GM08714 (cell line): ENCODE data around the gene SMIM13.

Source experiments
- H3K4me3 ChIP-seq: fragments of 200-500 bp; sonication (Bioruptor generic); 2 replicates; pipeline ENCODE4 v1.5.1; 2014; ENCODE audit warnings: mild to moderate bottlenecking, low read length, inconsistent platforms
- ZNF274 ChIP-seq: IDR thresholded peaks from 2 replicates; pipeline ENCODE4 v1.6.1; 2012; ENCODE audit warnings: mild to moderate bottlenecking, low read depth, low read length

Gene SMIM13

GRCh38 chr6:11143394-11144371 lies 50.0 kb downstream of the SMIM13 start:
- TF ChIP-seq ZNF274, result no peak
- no peak overlapping the region for H3K4me3 ChIP-seq

- no peak overlapping the region for H3K4me3 ChIP-seq
- no peak for TF ChIP-seq ZNF274
Measured at GRCh38 chr6:11144393-11144851, 50.8 kb downstream of the SMIM13 start.

- no peak overlapping the region for H3K4me3 ChIP-seq
- no peak for TF ChIP-seq ZNF274
Measured at GRCh38 chr6:11146117-11146826, 52.6 kb downstream of the SMIM13 start.

GRCh38 chr6:11149551-11149950 lies 55.9 kb downstream of the SMIM13 start:
- no peak for TF ChIP-seq ZNF274
- H3K4me3 ChIP-seq, result no peak overlapping the region

GRCh38 chr6:11151488-11151887 lies 57.9 kb downstream of the SMIM13 start:
- no peak for TF ChIP-seq ZNF274
- H3K4me3 ChIP-seq, result no peak overlapping the region

GRCh38 chr6:11152581-11152980 lies 58.9 kb downstream of the SMIM13 start:
- TF ChIP-seq ZNF274, result no peak
- H3K4me3 ChIP-seq, result no peak overlapping the region

GRCh38 chr6:11153447-11153846 lies 59.8 kb downstream of the SMIM13 start:
- H3K4me3 ChIP-seq, result no peak overlapping the region
- no peak for TF ChIP-seq ZNF274

GRCh38 chr6:11155589-11155988 lies 62.0 kb downstream of the SMIM13 start:
- H3K4me3 ChIP-seq, result no peak overlapping the region
- TF ChIP-seq ZNF274, result no peak

GRCh38 chr6:11160199-11160598 lies 66.6 kb downstream of the SMIM13 start:
- no peak overlapping the region for H3K4me3 ChIP-seq
- no peak for TF ChIP-seq ZNF274

- H3K4me3 ChIP-seq, result no peak overlapping the region
- TF ChIP-seq ZNF274, result no peak
Measured at GRCh38 chr6:11161031-11161956, 67.7 kb downstream of the SMIM13 start.

GRCh38 chr6:11162262-11162661 lies 68.6 kb downstream of the SMIM13 start:
- no peak for TF ChIP-seq ZNF274
- no peak overlapping the region for H3K4me3 ChIP-seq

GRCh38 chr6:11163932-11164331 lies 70.3 kb downstream of the SMIM13 start:
- H3K4me3 ChIP-seq, result no peak overlapping the region
- TF ChIP-seq ZNF274, result no peak

GRCh38 chr6:11164717-11165646 lies 71.3 kb downstream of the SMIM13 start:
- TF ChIP-seq ZNF274, result no peak

More at GRCh38 chr6:11164717-11165646, 71.3 kb downstream of the SMIM13 start:
- no peak overlapping the region for H3K4me3 ChIP-seq
